HG03342 (cell line): Measurements from ENCODE around the gene USP31.

Source experiments
- ATAC-seq: cut with Tn5 transposase; IDR thresholded peaks from one replicate; pipeline ENCODE4 v1.9.1; 2021; ENCODE audit warnings: mild to moderate bottlenecking, moderate library complexity; ENCODE audit not compliant: unreplicated experiment

The USP31 gene

GRCh38 chr16:23137256-23137655 lies 12.0 kb downstream of the USP31 start:
- ATAC-seq: no peak

GRCh38 chr16:23134274-23134673 lies 15.0 kb downstream of the USP31 start:
- ATAC-seq: no peak

- ATAC-seq: no peak
Observed at GRCh38 chr16:23132775-23133463, 16.3 kb downstream of the USP31 start.

- ATAC-seq: no peak
Observed at GRCh38 chr16:23131931-23132621, 17.2 kb downstream of the USP31 start.

GRCh38 chr16:23131436-23131835 lies 17.8 kb downstream of the USP31 start:
- ATAC-seq: no peak

GRCh38 chr16:23131036-23131435 lies 18.2 kb downstream of the USP31 start:
- no peak for ATAC-seq

- no peak for ATAC-seq
Observed at GRCh38 chr16:23129686-23130085, 19.6 kb downstream of the USP31 start.

- ATAC-seq: no peak
Observed at GRCh38 chr16:23128056-23128455, 21.2 kb downstream of the USP31 start.

GRCh38 chr16:23125277-23125676 lies 24.0 kb downstream of the USP31 start:
- no peak for ATAC-seq

GRCh38 chr16:23124315-23124714 lies 24.9 kb downstream of the USP31 start:
- no peak for ATAC-seq

- no peak for ATAC-seq
Observed at GRCh38 chr16:23122144-23122543, 27.1 kb downstream of the USP31 start.

- ATAC-seq: no peak
Observed at GRCh38 chr16:23121024-23121423, 28.2 kb downstream of the USP31 start.

- ATAC-seq: no peak
Observed at GRCh38 chr16:23120562-23120961, 28.7 kb downstream of the USP31 start.

- ATAC-seq: no peak
Observed at GRCh38 chr16:23119570-23119969, 29.7 kb downstream of the USP31 start.

GRCh38 chr16:23114131-23114904 lies 34.9 kb downstream of the USP31 start:
- no peak for ATAC-seq

GRCh38 chr16:23113185-23113584 lies 36.1 kb downstream of the USP31 start:
- no peak for ATAC-seq

GRCh38 chr16:23110257-23110899 lies 38.9 kb downstream of the USP31 start:
- no peak for ATAC-seq

GRCh38 chr16:23107936-23108335 lies 41.3 kb downstream of the USP31 start:
- no peak for ATAC-seq

- ATAC-seq: no peak
Observed at GRCh38 chr16:23107117-23107516, 42.1 kb downstream of the USP31 start.

GRCh38 chr16:23105309-23105708 lies 43.9 kb downstream of the USP31 start:
- ATAC-seq: no peak
